ENCODE measurements around the gene CRACR2B.

The CRACR2B gene

GRCh38 chr11:791658-792534 lies 35.8 kb upstream of the CRACR2B start:
- no peak overlapping the region for H3K4me3 ChIP-seq (replicated peaks; ENCODE audit: low read depth, low read length)

GRCh38 chr11:792535-792821 lies 35.2 kb upstream of the CRACR2B start:
- TF ChIP-seq CTCF (IDR thresholded peaks at IDR 0.05; ENCODE audit: low read length, missing control alignments): no peak
- no peak overlapping the region for H3K4me3 ChIP-seq (replicated peaks; ENCODE audit: low read depth, low read length)
- DNase-seq (ENCODE audit: low read depth): no peak

More at GRCh38 chr11:791658-792534, 35.8 kb upstream of the CRACR2B start:
- DNase-seq (ENCODE audit: low read depth): no peak
- no peak for TF ChIP-seq CTCF (IDR thresholded peaks at IDR 0.05; ENCODE audit: low read length, missing control alignments)

GRCh38 chr11:792873-793272 lies 34.8 kb upstream of the CRACR2B start:
- DNase-seq (ENCODE audit: low read depth): no peak
- TF ChIP-seq CTCF (IDR thresholded peaks at IDR 0.05; ENCODE audit: low read length, missing control alignments): no peak
- no peak overlapping the region for H3K4me3 ChIP-seq (replicated peaks; ENCODE audit: low read depth, low read length)

- no peak for TF ChIP-seq CTCF (IDR thresholded peaks at IDR 0.05; ENCODE audit: low read length, missing control alignments)
- H3K4me3 ChIP-seq (replicated peaks; ENCODE audit: low read depth, low read length): no peak overlapping the region
Observed at GRCh38 chr11:793556-793955, 34.2 kb upstream of the CRACR2B start.

GRCh38 chr11:794013-794765 lies 33.5 kb upstream of the CRACR2B start:
- no peak overlapping the region for H3K4me3 ChIP-seq (replicated peaks; ENCODE audit: low read depth, low read length)
- TF ChIP-seq CTCF (IDR thresholded peaks at IDR 0.05; ENCODE audit: low read length, missing control alignments): no peak

More at GRCh38 chr11:793556-793955, 34.2 kb upstream of the CRACR2B start:
- no peak for DNase-seq (ENCODE audit: low read depth)

GRCh38 chr11:794766-795633 lies 32.7 kb upstream of the CRACR2B start:
- TF ChIP-seq CTCF (IDR thresholded peaks at IDR 0.05; ENCODE audit: low read length, missing control alignments): no peak
- H3K4me3 ChIP-seq (replicated peaks; ENCODE audit: low read depth, low read length): peak overlapping the region; percentile 76
- no peak for DNase-seq (ENCODE audit: low read depth)

More at GRCh38 chr11:794013-794765, 33.5 kb upstream of the CRACR2B start:
- DNase-seq (ENCODE audit: low read depth): no peak

Measured in fibroblast of pulmonary artery (primary cell).